MM.1S (cell line): Measurements from ENCODE around the gene TRIM38.
"Not testable (repeated sequence)": the region's sequence is repeated elsewhere in the genome, so short reads cannot be mapped to it uniquely, and the experiment has no call there.

ENCODE experiments used
- DNase-seq: peaks from one replicate; pipeline ENCODE4 v3.0.0-alpha.2; 2015
- H2AFZ ChIP-seq: fragments of 300-600 bp; sonication (generic); 2 replicates; pipeline ENCODE4 v1.6.0; 2016; ENCODE audit warnings: antibody characterized with exemption, low read length
- H3F3A ChIP-seq: fragments of 300-600 bp; sonication (generic); 2 replicates; pipeline ENCODE4 v1.6.1; 2016; ENCODE audit warnings: mild to moderate bottlenecking, antibody characterized with exemption, low read length, moderate library complexity, mixed read lengths; ENCODE audit not compliant: insufficient read depth
- H3K27ac ChIP-seq: fragments of 300-600 bp; sonication (generic); 2 replicates; pipeline ENCODE4 v1.5.1; 2016; ENCODE audit warnings: mild to moderate bottlenecking, low read length
- H3K27me3 ChIP-seq: fragments of 300-600 bp; sonication (generic); replicated peaks from 2 replicates; pipeline ENCODE4 v1.6.0; 2016; ENCODE audit warnings: low read length; ENCODE audit not compliant: insufficient read depth
- H3K36me3 ChIP-seq: fragments of 300-600 bp; sonication (generic); replicated peaks from 2 replicates; pipeline ENCODE4 v1.6.1; 2016; ENCODE audit warnings: mild to moderate bottlenecking, low read length, mixed read lengths; ENCODE audit not compliant: insufficient read depth
- H3K4me1 ChIP-seq: fragments of 300-600 bp; sonication (generic); 2 replicates; pipeline ENCODE4 v1.6.1; 2016; ENCODE audit warnings: low read length, mixed read lengths
- H3K4me2 ChIP-seq: fragments of 300-600 bp; sonication (generic); 2 replicates; pipeline ENCODE4 v1.6.0; 2016; ENCODE audit warnings: low read depth, low read length
- H3K4me3 ChIP-seq: fragments of 300-600 bp; sonication (generic); 2 replicates; pipeline ENCODE4 v1.5.1; 2016; ENCODE audit warnings: low read length, mixed read lengths
- H3K79me2 ChIP-seq: fragments of 300-600 bp; sonication (generic); 2 replicates; pipeline ENCODE4 v1.6.1; 2016; ENCODE audit warnings: mixed run types, low read length, mixed read lengths
- H3K9ac ChIP-seq: fragments of 300-600 bp; sonication (generic); 2 replicates; pipeline ENCODE4 v1.6.1; 2016; ENCODE audit warnings: low read length, mixed read lengths
- H3K9me2 ChIP-seq: fragments of 300-600 bp; sonication (generic); replicated peaks from 2 replicates; pipeline ENCODE4 v1.6.1; 2016; ENCODE audit warnings: mild to moderate bottlenecking, low read length, mixed read lengths; ENCODE audit not compliant: insufficient read depth
- H3K9me3 ChIP-seq: fragments of 300-600 bp; sonication (generic); replicated peaks from 2 replicates; pipeline ENCODE4 v1.6.1; 2016; ENCODE audit warnings: mild to moderate bottlenecking, low read length, mixed read lengths; ENCODE audit not compliant: insufficient read depth
- H4K20me1 ChIP-seq: fragments of 300-600 bp; sonication (generic); 2 replicates; pipeline ENCODE4 v1.6.1; 2016; ENCODE audit warnings: mild to moderate bottlenecking, low read length, moderate library complexity, mixed read lengths; ENCODE audit not compliant: insufficient read depth
- CTCF ChIP-seq: fragments of 300-600 bp; sonication (generic); IDR thresholded peaks from 2 replicates; pipeline ENCODE4 v1.5.1; 2016; ENCODE audit warnings: antibody characterized with exemption, low read length, mixed read lengths
- EZH2 ChIP-seq: fragments of 300-600 bp; sonication (generic); optimal IDR thresholded peaks from 2 replicates; pipeline ENCODE3; 2017; ENCODE audit warnings: low read depth, mild to moderate bottlenecking, antibody characterized with exemption, low read length, mixed read lengths
- EZH2phosphoT487 ChIP-seq: fragments of 300-600 bp; sonication (generic); IDR thresholded peaks from 2 replicates; pipeline ENCODE4 v1.6.1; 2018; ENCODE audit warnings: antibody characterized with exemption, low read length

The TRIM38 gene

GRCh38 chr6:25942561-25943147 is 19.9 kb upstream of the TRIM38 start:
- H3K79me2 ChIP-seq = no peaks in the 10 kb centered on the region
- no peaks in the 10 kb centered on the region for H3K9me3 ChIP-seq
- H3K4me2 ChIP-seq = no peak overlapping the region
- no peak overlapping the region for H3K4me3 ChIP-seq
- H3K27me3 ChIP-seq = no peaks in the 10 kb centered on the region
- no peak overlapping the region for H3K27ac ChIP-seq
- H2AFZ ChIP-seq = no peak overlapping the region
- peak; percentile 28 for DNase-seq
- no peak overlapping the region for H3K9ac ChIP-seq
- H3K9me2 ChIP-seq = no peaks in the 10 kb centered on the region
- no peaks in the 10 kb centered on the region for H4K20me1 ChIP-seq
- peaks cover 30% of the 10 kb centered on the region for H3K4me1 ChIP-seq
- TF ChIP-seq CTCF (peak; percentile 52), EZH2phosphoT487 (no peak)
- H3K36me3 ChIP-seq = no peaks in the 10 kb centered on the region
- H3F3A ChIP-seq = peaks cover 4% of the 10 kb centered on the region; the same call in 1 of the 2 replicates

GRCh38 chr6:25943887-25944286 is 18.7 kb upstream of the TRIM38 start:
- TF ChIP-seq EZH2phosphoT487 (no peak), CTCF (no peak), EZH2 (no peak)
- Histone ChIP-seq H3K4me2 (no peak overlapping the region), H4K20me1 (no peaks in the 10 kb centered on the region), H3K79me2 (no peaks in the 10 kb centered on the region), H3K4me3 (no peak overlapping the region), H2AFZ (no peak overlapping the region), H3K4me1 (peaks cover 30% of the 10 kb centered on the region), H3K36me3 (no peaks in the 10 kb centered on the region), H3K9me2 (no peaks in the 10 kb centered on the region), H3F3A (peaks cover 4% of the 10 kb centered on the region; the same call in 1 of the 2 replicates), H3K27me3 (no peaks in the 10 kb centered on the region), H3K9ac (no peak overlapping the region), H3K9me3 (no peaks in the 10 kb centered on the region), H3K27ac (no peak overlapping the region)
- DNase-seq = no peak

- no peaks in the 10 kb centered on the region for H3K9me3 ChIP-seq
These were observed 17.7 kb upstream of the TRIM38 start for GRCh38 chr6:25944688-25945574.

GRCh38 chr6:25945738-25946137 is 16.9 kb upstream of the TRIM38 start:
- H2AFZ ChIP-seq, H3K36me3 ChIP-seq, H4K20me1 ChIP-seq, H3K27ac ChIP-seq, H3K27me3 ChIP-seq, H3K9me2 ChIP-seq, H3K9ac ChIP-seq, H3F3A ChIP-seq, H3K79me2 ChIP-seq, H3K9me3 ChIP-seq, H3K4me3 ChIP-seq, DNase-seq: not testable (repeated sequence)
- peak overlapping the region; percentile 53; the same call in 1 of the 2 replicates for H3K4me2 ChIP-seq
- peaks cover 21% of the 10 kb centered on the region for H3K4me1 ChIP-seq

More at GRCh38 chr6:25944688-25945574, 17.7 kb upstream of the TRIM38 start:
- H3K79me2 ChIP-seq = no peaks in the 10 kb centered on the region
- no peak overlapping the region for H2AFZ ChIP-seq
- H3K36me3 ChIP-seq = no peaks in the 10 kb centered on the region
- H3K27me3 ChIP-seq = no peaks in the 10 kb centered on the region
- DNase-seq = peak; percentile 67
- H3K4me2 ChIP-seq = peak overlapping the region; percentile 53
- no peak overlapping the region for H3K27ac ChIP-seq
- H3K4me1 ChIP-seq = peaks cover 25% of the 10 kb centered on the region
- peaks cover 3% of the 10 kb centered on the region; the same call in 1 of the 2 replicates for H3F3A ChIP-seq
- no peaks in the 10 kb centered on the region for H3K9me2 ChIP-seq
- no peaks in the 10 kb centered on the region for H4K20me1 ChIP-seq
- no peak overlapping the region; the same call in 1 of the 2 replicates for H3K4me3 ChIP-seq
- no peak overlapping the region for H3K9ac ChIP-seq
- TF ChIP-seq EZH2phosphoT487 = no peak
